ENCODE measurements around the gene SH2D5. TPM values are rescaled to one million over a fixed set of nuclear protein-coding genes. Genes with fewer than 3 reads are reported as not detected.
A peak's percentile ranks its signal among the peaks of the same experiment; 100 is the strongest.

Gene SH2D5
- total RNA-seq, 1 donor from 2014 or later, result not detected

- no peaks in the 10 kb centered on the region for H3K27me3 ChIP-seq
- H3K9me3 ChIP-seq, result no peaks in the 10 kb centered on the region
- H3K4me1 ChIP-seq, result no peaks in the 10 kb centered on the region
- intact Hi-C loops (cut with DNase I), result no loop called here
- no peak for DNase-seq (ENCODE audit: extremely low spot score in 2 of 2)
- no peak within 1 kb of the TSS for H3K27ac ChIP-seq
- TF ChIP-seq POLR2A (IDR thresholded peaks at IDR 0.05) (no peak), CTCF (IDR thresholded peaks at IDR 0.05) (no peak), POLR2AphosphoS5 (IDR thresholded peaks at IDR 0.05; ENCODE audit: insufficient read depth in 1 of 2, low read depth in 1 of 2) (no peak)
- H3K36me3 ChIP-seq, result no peaks in the 10 kb centered on the region
- H3K4me3 ChIP-seq, result peak within 1 kb of the TSS; percentile 43 to 65
Observed at GRCh38 chr1:20717452-20718342, 14.8 kb downstream of the SH2D5 start, which contains the start of gene KIF17. TSS of gene KIF17 (minus strand) at chr1:20718007. CDS start at chr1:20717706, 301 bp downstream.

GRCh38 chr1:20716232-20716631, 16.3 kb downstream of the SH2D5 start:
- no peak overlapping the region for H3K27ac ChIP-seq
- no peaks in the 10 kb centered on the region for H3K9me3 ChIP-seq
- no peak overlapping the region for H3K4me3 ChIP-seq
- no peak for TF ChIP-seq POLR2AphosphoS5 (IDR thresholded peaks at IDR 0.05; ENCODE audit: insufficient read depth in 1 of 2, low read depth in 1 of 2)
- TF ChIP-seq POLR2A (IDR thresholded peaks at IDR 0.05), result no peak
- TF ChIP-seq CTCF (IDR thresholded peaks at IDR 0.05), result no peak
- no peaks in the 10 kb centered on the region for H3K4me1 ChIP-seq
- intact Hi-C loops (cut with DNase I), result no loop called here
- no peaks in the 10 kb centered on the region for H3K36me3 ChIP-seq
- no peak for DNase-seq (ENCODE audit: extremely low spot score in 2 of 2)
- no peaks in the 10 kb centered on the region for H3K27me3 ChIP-seq

GRCh38 chr1:20715406-20715805, 17.1 kb downstream of the SH2D5 start:
- H3K4me3 ChIP-seq, result no peak overlapping the region
- no peaks in the 10 kb centered on the region for H3K9me3 ChIP-seq
- DNase-seq (ENCODE audit: extremely low spot score in 2 of 2), result no peak
- H3K27me3 ChIP-seq, result no peaks in the 10 kb centered on the region
- intact Hi-C loops (cut with DNase I), result no loop called here
- no peak overlapping the region for H3K27ac ChIP-seq
- no peaks in the 10 kb centered on the region for H3K4me1 ChIP-seq
- no peaks in the 10 kb centered on the region for H3K36me3 ChIP-seq
- no peak for TF ChIP-seq POLR2AphosphoS5 (IDR thresholded peaks at IDR 0.05; ENCODE audit: insufficient read depth in 1 of 2, low read depth in 1 of 2)

GRCh38 chr1:20713440-20713839, 19.1 kb downstream of the SH2D5 start:
- DNase-seq (ENCODE audit: extremely low spot score in 2 of 2), result no peak
- H3K9me3 ChIP-seq, result no peaks in the 10 kb centered on the region
- H3K36me3 ChIP-seq, result no peaks in the 10 kb centered on the region
- no peaks in the 10 kb centered on the region for H3K27me3 ChIP-seq
- H3K4me1 ChIP-seq, result no peaks in the 10 kb centered on the region
- no peak for TF ChIP-seq POLR2A (IDR thresholded peaks at IDR 0.05)
- no peak for TF ChIP-seq CTCF (IDR thresholded peaks at IDR 0.05)
- TF ChIP-seq POLR2AphosphoS5 (IDR thresholded peaks at IDR 0.05; ENCODE audit: insufficient read depth in 1 of 2, low read depth in 1 of 2), result no peak
- no peak overlapping the region for H3K27ac ChIP-seq
- H3K4me3 ChIP-seq, result no peak overlapping the region
- intact Hi-C loops (cut with DNase I), result no loop called here

GRCh38 chr1:20712215-20712577, 20.3 kb downstream of the SH2D5 start:
- H3K27me3 ChIP-seq, result no peaks in the 10 kb centered on the region
- intact Hi-C loops (cut with DNase I), result no loop called here
- H3K36me3 ChIP-seq, result no peaks in the 10 kb centered on the region
- no peak overlapping the region for H3K4me3 ChIP-seq
- no peaks in the 10 kb centered on the region for H3K9me3 ChIP-seq
- DNase-seq (ENCODE audit: extremely low spot score in 2 of 2), result no peak
- TF ChIP-seq POLR2A (IDR thresholded peaks at IDR 0.05) (no peak), POLR2AphosphoS5 (IDR thresholded peaks at IDR 0.05; ENCODE audit: insufficient read depth in 1 of 2, low read depth in 1 of 2) (no peak), CTCF (IDR thresholded peaks at IDR 0.05) (no peak)
- no peak overlapping the region for H3K27ac ChIP-seq
- no peaks in the 10 kb centered on the region for H3K4me1 ChIP-seq
